Keratinocyte (primary cell): Measurements from ENCODE around the gene UBE3A.
"Not testable (repeated sequence)": the region's sequence is repeated elsewhere in the genome, so short reads cannot be mapped to it uniquely, and the experiment has no call there.

Experiments
- CTCF ChIP-seq, 3 experiments: IDR thresholded peaks in 1 of 3; conservative IDR thresholded peaks in 1 of 3; optimal IDR thresholded peaks in 1 of 3; 2 replicates in 2 of 3; 3 replicates in 1 of 3; pipeline versions ENCODE3 to v1.5.1; 2011; ENCODE audit warnings: low read length in 3 of 3, mild to moderate bottlenecking in 3 of 3, moderate library complexity in 2 of 3, control low read depth in 1 of 3, inconsistent platforms in 1 of 3; ENCODE audit not compliant: insufficient read depth in 2 of 3; ENCODE audit errors: extremely low read depth in 1 of 3
- EZH2 ChIP-seq: IDR thresholded peaks from one replicate; pipeline ENCODE4 v1.6.1; 2012; ENCODE audit warnings: inconsistent platforms, mild to moderate bottlenecking, low read length, moderate library complexity

DNA sequence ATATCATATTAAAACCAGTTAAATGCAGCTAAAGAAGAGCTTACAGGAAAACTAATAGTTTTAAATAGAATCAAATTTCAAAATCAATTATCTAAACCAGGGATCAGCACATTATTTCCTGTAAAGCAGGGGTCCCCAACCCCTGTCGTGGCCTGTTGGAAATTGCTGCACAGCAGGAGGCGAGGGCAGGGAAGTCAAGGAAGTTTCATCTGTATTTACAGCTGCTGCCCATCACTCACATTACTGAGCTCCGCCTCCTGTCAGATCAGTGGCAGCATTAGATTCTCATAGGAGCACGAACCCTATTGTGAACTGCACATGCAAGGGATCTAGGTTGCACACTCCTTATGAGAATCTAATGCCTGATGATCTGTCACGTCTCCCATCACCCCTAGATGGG is 14.4 kb upstream of the UBE3A start:
- not testable (repeated sequence) for TF ChIP-seq CTCF (optimal IDR thresholded peaks at IDR 0.05 in 1 of 3, IDR thresholded peaks at IDR 0.05 in 1 of 3, conservative IDR thresholded peaks at IDR 0.05 in 1 of 3; ENCODE audit: extremely low read depth in 1 of 3, insufficient read depth in 2 of 3, low read length in 3 of 3); EZH2
